Measurements from ENCODE around the gene TMPRSS2. TPM values are rescaled to one million over a fixed set of nuclear protein-coding genes. Genes with fewer than 3 reads are reported as not detected.

TMPRSS2 gene
- total and polyA plus RNA-seq, 2 of the 13 experiments (the other 11 are each of a cell fraction or from before 2014, with no cell fraction given) = 1.7 to 1.8 TPM

- TF ChIP-seq ZNF687 (CRISPR knock-in tag; IDR thresholded peaks at IDR 0.05) (no peak), MTERF4 (CRISPR knock-in tag; IDR thresholded peaks at IDR 0.05) (no peak), ZMAT3 (CRISPR knock-in tag; conservative IDR thresholded peaks at IDR 0.05) (no peak), SOX13 (IDR thresholded peaks at IDR 0.05) (no peak), SOX13 (CRISPR knock-in tag; conservative IDR thresholded peaks at IDR 0.05 in 1 of 2, IDR thresholded peaks at IDR 0.05 in 1 of 2) (no peak), MIXL1 (CRISPR knock-in tag; IDR thresholded peaks at IDR 0.05) (no peak), ZNF850 (CRISPR knock-in tag; conservative IDR thresholded peaks at IDR 0.05) (no peak), SMC3 (IDR thresholded peaks at IDR 0.05; ENCODE audit: low read length) (no peak), CC2D1A (CRISPR knock-in tag; IDR thresholded peaks at IDR 0.05) (no peak)
These were observed 78.7 kb downstream of the TMPRSS2 start (continued) for GRCh38 chr21:41429305-41429704.

GRCh38 chr21:41428847-41429246 is 79.1 kb downstream of the TMPRSS2 start:
- Histone ChIP-seq H3K9ac (ENCODE audit: insufficient read depth, low read depth, low read length) (no peak overlapping the region), H2AFZ (ENCODE audit: low read length) (no peak overlapping the region), H4K20me1 (ENCODE audit: insufficient read depth, low read length) (no peaks in the 10 kb centered on the region), H3K4me2 (ENCODE audit: low read depth, low read length) (no peak overlapping the region), H3K9me3 (ENCODE audit: low read length) (no peaks in the 10 kb centered on the region), H3K36me3 (replicated peaks in 1 of 2; ENCODE audit: control insufficient read depth in 1 of 2, insufficient read depth in 2 of 2, low read length in 2 of 2) (no peaks in the 10 kb centered on the region), H3K79me2 (ENCODE audit: insufficient read depth, low read length) (no peaks in the 10 kb centered on the region), H3K27ac (ENCODE audit: extremely low read length, insufficient read depth, low read length) (no peak overlapping the region), H3K4me3 (replicated peaks in 1 of 3; ENCODE audit: insufficient read depth in 1 of 3, low read depth in 2 of 3, low read length in 3 of 3) (no peak overlapping the region), H3K4me1 (ENCODE audit: insufficient read depth, low read length) (no peaks in the 10 kb centered on the region), H3K27me3 (ENCODE audit: control insufficient read depth in 1 of 2, insufficient read depth in 2 of 2, low read length in 2 of 2) (no peaks in the 10 kb centered on the region)
- no TSS peak for BruUV-seq (replicated peaks)
- POLR2A ChIA-PET = no interaction called here
- CTCF ChIA-PET (ENCODE audit: low intra/inter-chr PET ratio, low total read pairs) = no interaction called here
- DNase-seq (ENCODE audit: low spot score) (no peak), ATAC-seq (no peak), FAIRE-seq (no peak)
- intact Hi-C loops (cut with micrococcal nuclease; ENCODE audit: unreplicated experiment) = no loop called here
- TF ChIP-seq FOXK1 (CRISPR knock-in tag; IDR thresholded peaks at IDR 0.05; ENCODE audit: borderline replicate concordance, low read depth) = no peak
- WGBS (ENCODE audit: low lambda C conversion rate) = 83% methylated on average over 5 of the region's 6 CpGs
- in situ Hi-C loops (cut with HindIII; ENCODE audit: extremely low pct_ligation_motif_present, low pct_unique_long_range_greater_than_20kb) = no loop called here

Measured in HepG2 (cell line).